RPMI7951 (cell line): Measurements from ENCODE around the gene DDA1. TPM values are rescaled to one million over a fixed set of nuclear protein-coding genes. Genes with fewer than 3 reads are reported as not detected.

Experiments
- DNase-seq: peaks from one replicate; pipeline ENCODE4 v3.0.0-alpha.2; 2012; ENCODE audit warnings: low read depth
- total RNA-seq: library from RNA; depleted of rRNA; stranded (reverse); fragments of >200 nt; shearing (Covaris generic); gene quantifications from 2 replicates; pipeline ENCODE4 v1.2.3, GENCODE V29; 2014

DDA1 gene
- total RNA-seq, 1 experiment from 2014 or later: 20.2 TPM

DNA sequence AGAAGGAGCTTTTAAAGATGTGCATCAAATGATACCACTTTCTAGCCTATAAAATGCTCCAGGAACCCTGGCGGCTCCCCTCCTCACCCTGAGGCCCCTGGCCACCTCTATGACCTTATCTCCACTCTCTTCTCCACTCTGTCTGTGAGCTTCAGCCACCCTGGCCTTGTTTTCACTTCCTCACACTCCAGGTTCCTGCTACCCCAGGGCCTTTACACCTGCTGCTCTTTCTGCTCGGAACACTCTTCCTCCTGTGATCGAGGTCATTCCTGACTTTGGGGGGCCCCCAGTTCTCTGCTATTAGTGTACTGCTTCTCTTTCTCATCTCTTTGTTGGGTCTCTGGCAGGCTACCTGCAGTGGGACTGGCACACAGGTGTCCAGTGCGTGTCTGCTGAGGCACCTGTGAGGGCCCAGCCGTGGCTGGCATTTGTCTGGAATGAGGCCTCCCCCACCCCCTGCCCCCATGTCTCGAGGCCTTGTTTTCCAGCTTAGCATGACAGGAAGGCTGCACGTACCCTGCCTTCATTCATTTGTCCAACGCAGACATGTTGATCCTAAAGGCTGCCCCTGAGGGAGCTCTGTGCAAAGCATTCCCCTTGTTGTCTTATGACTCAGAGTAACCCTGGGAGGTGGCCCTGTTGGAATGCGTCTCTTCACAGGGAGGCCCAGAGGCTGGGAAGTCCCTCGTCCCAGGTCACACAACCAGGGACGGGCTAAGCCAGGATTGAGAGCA is 2.3 kb downstream of the DDA1 start:
- peak; percentile 84 for DNase-seq

DNA sequence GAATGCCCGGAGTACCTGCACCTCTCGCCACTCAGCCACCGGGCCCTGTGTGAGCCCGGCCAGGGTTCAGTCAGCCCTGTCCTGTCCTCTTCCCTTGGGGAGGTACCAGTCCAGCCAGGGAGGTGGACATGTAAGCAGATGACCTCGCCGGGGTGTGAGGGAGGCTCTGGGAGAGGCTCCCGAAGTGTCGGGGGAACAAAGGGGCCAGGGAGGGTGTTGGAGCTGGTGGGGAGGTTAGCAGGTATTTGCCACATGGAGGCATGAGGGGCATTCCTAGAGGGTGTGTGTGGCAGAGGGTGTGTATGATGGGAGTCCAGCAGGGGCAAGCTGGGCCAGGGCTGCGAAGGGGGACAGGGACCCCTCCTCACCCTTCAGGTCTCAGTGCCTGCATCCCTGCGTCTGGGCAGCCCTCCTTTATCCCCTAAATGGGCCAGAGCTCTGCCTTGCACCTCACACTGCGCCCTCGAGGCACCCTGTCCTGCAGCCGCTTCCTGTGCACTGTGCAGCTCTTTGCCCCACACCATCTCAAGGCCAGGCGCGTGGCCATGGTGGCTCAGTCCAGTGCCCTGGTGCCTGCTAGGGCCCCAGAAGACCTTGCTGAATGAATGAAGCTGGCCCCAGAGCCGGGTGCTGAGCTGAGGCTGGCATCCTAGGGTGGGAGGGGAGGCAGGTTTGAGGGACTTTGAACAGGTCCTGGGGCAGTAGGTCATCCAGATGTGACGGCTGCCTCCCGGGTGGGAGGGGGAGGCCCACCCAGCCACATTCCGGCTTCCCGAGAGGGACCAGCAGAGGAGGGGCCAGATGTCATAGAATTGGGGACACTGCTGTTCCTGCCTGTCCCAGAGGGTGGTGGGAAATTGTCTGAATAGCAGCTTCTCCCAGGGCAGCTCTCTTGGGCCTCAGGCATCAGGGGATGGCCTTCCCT is 3.1 kb downstream of the DDA1 start:
- DNase-seq: no peak

DNA sequence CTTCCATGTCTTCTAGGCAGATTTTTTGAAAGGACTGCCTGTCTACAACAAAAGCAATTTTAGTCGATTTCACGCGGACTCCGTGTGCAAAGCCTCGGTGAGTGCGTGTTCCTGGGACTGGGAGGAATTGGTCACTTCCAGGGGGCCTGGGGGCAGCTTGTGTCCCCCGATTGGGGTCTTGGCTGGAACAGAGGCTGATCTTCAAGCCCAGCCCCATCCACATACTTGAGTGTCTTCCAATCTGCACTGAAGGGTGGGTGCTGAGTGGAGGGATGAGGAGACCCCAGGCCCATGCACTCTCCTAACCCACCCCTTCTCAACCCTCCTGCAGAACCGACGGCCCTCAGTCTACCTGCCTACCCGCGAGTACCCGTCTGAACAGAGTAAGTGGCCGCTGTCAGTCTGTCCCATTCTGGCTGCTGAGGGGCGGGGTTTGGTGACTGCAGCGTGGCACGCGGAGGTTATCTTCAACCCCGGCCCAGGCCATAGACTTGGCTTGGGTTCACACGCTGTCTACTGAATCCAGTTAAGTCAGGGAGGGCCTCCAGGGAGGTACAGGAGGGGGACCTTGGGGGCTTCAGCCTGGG is 4.7 kb downstream of the DDA1 start:
- DNase-seq: no peak

DNA sequence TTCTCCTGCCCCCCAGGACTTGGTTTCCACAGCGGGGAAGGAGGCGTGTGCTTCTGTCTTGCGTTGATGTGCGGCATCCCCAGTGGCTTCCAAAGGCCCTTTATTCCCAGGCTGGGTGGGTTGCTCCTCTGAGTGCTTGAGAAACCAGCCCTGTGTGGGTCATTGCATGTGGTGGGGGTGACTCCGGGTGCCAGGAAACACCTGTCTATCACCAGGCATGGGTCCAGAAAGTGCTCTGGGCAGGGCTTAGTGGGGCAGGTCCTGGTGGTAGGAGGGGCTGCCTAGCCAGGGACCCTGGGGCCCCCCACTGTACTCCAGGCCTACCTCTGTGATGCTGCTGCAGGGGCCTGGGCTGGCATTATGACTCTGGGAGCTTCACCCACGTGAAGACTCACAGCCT is 9.6 kb downstream of the DDA1 start:
- DNase-seq: no peak

- no peak for DNase-seq
These were observed 10.3 kb downstream of the DDA1 start for GRCh38 chr19:17319473-17320238.

- DNase-seq: no peak
These were observed 11.1 kb downstream of the DDA1 start for GRCh38 chr19:17320435-17320834.

GRCh38 chr19:17321655-17322489 is 12.5 kb downstream of the DDA1 start:
- DNase-seq: no peak

DNA sequence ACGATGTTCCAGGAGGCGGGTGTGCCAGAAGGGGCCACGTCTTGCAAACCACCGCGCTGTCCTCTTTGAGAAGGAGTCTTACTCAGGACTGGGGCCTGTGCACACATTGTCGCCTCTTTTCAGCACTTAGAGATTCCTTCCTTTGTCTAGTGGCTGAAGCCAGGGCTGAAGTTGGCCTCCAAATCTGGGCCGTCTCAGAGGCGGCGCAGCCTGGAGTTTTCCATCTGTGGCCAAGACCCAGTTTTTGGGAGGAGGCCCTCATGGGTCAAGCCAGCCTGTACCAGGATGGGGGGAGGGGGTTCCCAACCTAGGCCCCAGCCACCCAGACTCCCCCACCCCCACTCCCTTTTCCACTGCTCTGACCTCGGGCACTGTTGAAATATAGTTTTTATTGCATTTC is 13.5 kb downstream of the DDA1 start:
- DNase-seq: no peak

GRCh38 chr19:17323300-17323963 is 14.1 kb downstream of the DDA1 start:
- DNase-seq: no peak

GRCh38 chr19:17323964-17324332 is 14.6 kb downstream of the DDA1 start:
- DNase-seq: no peak

GRCh38 chr19:17324357-17325114 is 15.2 kb downstream of the DDA1 start:
- no peak for DNase-seq

DNA sequence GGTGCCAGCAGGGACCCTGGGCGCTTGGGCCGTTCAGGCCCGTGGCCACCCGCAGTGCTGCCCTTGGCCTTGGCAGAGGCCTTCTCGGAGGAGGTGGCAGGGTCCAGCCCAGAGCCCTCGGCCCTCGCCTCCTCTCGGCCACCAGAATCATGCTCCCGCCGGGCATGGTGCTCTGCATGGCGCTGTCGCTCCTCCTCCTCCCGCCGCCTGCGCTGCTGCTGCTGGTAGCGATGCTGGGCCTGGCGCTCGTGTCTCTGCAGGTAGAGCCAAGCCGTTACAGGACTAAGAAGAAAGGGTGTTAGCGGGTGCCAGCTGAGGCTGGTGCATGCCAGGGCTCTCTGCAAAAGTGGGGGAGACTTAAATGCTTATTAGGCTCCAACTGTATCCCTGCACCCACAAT is 15.8 kb downstream of the DDA1 start:
- DNase-seq: no peak

DNA sequence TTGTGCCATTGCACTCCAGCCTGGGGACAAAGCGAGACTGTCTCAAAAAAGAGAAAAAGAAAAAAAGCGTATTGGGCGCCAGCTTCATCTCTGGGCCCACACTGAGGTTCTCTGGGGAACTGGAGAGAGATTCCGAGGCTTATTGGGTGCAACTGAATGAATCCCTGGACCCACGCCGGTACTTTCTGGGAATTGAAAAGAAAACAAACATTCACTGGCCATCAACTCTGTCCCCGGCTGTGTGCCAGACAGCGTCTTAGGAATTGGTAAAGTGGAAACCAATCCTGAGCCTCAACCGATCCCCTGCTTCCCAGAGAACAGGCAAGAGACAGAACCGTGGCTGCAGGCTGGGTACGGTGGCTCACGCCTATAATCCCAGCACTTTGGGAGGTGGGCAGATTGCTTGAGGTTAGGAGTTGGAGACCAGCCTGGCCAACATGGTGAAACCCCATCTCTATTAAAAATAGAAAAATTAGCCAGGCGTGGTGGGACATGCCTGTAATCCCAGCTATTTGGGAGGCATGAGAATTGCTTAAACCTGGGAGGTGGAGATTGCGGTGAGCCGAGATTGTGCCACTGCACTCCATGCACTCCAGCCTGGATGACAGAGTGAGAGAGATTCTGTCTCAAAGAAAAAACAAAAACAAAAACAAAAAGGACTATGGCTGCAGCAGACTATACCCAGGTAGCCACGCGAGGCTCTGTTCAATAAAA is 16.7 kb downstream of the DDA1 start:
- DNase-seq: no peak

DNA sequence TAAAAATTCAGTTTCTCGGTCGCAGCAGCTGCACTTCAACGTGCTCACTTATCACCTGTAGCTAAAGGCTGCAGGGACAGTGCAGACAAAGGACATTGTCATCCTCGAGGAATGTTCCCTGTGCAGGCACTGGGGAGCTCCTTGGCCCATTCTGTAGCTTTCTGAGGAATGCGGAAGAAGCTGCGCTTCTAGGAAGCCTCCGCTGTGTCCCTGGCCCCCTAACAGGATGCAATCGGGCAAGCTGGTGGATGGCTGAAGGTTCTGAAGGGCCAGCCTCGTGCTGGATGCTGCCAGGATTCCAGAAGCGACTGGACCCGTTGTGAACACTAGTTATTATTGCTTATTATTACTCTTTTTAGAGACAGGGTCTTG is 17.2 kb downstream of the DDA1 start:
- no peak for DNase-seq

GRCh38 chr19:17327068-17327653 is 17.8 kb downstream of the DDA1 start:
- DNase-seq: no peak

DNA sequence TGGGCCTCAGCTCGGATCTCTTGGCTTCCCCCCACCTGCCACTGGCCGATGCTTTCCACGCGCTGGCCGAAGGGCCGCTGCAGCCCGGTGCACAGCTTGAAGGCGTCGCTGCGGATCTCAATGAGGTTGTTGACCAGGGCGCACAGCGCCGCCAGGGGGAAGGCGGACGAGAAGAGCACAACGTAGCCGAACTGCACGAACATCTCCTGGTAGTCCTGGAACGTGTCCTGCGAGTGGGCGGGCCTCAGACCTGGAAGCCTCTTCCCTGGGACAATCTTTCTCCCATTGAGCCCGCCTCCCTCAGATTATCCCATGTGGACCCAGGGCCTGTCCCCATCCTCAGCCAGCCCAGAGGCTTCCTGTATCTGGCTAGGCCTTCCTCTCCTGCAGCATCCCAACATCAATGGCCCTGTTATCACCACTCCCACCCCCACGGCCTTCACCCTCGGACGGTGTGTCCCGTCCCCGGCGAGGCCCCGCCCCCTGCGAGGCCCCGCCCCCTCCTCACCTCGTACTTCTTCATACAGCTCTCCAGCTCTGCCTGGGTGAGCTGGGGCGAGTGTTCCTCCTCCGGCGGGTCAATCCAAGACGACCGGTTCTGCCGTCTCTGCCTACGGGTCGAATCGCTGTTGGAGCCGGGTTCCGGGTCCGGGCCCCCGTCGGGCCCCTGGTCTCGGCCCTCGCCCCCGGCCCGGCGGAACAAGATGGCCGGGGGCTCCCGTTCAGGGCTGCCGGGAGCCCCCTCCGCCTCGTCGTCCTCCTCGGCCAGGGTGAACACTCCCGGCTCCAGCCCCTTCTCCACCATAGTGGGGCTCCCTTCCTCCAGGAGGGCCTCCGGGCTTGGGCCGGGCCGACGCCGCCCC is 18.5 kb downstream of the DDA1 start:
- DNase-seq: no peak

- DNase-seq: no peak
These were observed 19.4 kb downstream of the DDA1 start for GRCh38 chr19:17328517-17329365.
